Hematopoietic multipotent progenitor cell treated with erythropoietin and hydrocortisone succinate and interleukin-3 and kit ligand, for 6 days (in vitro differentiated cells): ENCODE measurements around the gene PRLH.

Experiments
- DNase-seq: peaks from one replicate; pipeline ENCODE4 v3.0.0-alpha.2; 2015

Gene PRLH, protein sequence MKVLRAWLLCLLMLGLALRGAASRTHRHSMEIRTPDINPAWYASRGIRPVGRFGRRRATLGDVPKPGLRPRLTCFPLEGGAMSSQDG

DNA sequence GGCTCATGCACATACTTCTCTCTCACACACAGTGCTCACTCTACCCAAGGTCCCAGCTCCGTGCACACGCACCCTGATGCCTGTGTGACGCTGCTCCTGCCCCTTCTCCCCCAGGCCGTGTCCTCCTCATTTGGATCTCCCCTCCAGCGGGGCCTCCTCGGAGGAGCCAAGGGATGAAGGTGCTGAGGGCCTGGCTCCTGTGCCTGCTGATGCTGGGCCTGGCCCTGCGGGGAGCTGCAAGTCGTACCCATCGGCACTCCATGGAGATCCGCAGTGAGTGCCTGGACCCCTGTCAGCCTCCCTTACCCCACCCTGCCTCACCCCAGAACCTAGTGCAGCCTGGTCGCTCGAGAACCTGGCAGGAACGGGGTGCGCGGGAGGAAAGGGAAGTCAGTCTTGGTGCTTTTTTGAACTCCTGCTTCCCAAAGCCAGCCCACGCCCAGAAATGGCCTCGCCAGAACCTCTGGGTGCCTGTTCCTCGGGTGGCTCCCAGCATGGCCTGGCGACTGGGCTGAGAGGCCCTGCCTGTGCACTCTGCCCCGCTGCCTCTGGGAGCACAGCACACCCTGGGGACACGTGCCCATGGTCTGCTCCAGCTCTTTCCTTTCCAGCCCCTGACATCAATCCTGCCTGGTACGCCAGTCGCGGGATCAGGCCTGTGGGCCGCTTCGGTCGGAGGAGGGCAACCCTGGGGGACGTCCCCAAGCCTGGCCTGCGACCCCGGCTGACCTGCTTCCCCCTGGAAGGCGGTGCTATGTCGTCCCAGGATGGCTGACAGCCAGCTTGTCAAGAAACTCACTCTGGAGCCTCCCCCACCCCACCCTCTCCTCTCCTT is at the start of gene PRLH:
Gene PRLH, plus strand, starts transcription at position 174 of the 835 bp plus-strand sequence. Its CDS starts 0 bp downstream, at position 174.
- DNase-seq: no peak

DNA sequence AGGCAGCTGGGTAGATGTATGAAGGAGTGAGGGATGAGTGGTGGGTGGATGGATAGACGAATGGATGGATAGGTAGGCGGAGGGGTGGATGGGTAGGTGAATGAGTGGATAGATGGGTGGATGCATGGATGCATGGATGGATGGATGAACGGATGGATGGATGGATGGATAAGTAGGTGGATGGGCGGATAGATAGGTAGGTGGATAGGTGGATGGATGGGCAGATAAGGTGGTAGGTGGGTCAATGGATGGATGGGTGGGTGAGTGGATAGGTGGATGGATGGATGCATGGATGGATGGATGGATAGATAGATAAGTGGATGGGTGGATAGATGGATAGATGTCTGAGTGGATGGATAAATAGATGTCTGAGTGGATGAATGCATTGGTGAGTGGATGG is 49.2 kb upstream of the PRLH start:
- no peak for DNase-seq

DNA sequence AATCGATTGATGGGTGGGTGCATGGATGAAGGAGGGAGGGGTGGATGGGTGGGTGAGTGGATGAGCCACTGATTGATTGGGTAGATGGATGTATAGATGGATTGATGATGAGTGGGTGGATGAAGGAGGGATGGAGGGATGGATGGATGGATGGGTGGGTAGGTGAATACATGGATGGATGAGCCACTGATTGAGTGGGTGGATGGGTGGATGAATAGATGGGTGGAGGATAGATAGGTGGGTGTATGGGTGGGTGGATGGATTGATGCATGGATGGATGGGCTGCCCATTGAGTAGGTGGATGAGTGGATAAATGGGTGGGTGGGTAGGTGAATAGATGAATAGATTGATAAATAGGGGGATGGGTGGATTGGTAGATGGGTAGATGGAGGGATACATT is 48.4 kb upstream of the PRLH start:
- no peak for DNase-seq

DNA sequence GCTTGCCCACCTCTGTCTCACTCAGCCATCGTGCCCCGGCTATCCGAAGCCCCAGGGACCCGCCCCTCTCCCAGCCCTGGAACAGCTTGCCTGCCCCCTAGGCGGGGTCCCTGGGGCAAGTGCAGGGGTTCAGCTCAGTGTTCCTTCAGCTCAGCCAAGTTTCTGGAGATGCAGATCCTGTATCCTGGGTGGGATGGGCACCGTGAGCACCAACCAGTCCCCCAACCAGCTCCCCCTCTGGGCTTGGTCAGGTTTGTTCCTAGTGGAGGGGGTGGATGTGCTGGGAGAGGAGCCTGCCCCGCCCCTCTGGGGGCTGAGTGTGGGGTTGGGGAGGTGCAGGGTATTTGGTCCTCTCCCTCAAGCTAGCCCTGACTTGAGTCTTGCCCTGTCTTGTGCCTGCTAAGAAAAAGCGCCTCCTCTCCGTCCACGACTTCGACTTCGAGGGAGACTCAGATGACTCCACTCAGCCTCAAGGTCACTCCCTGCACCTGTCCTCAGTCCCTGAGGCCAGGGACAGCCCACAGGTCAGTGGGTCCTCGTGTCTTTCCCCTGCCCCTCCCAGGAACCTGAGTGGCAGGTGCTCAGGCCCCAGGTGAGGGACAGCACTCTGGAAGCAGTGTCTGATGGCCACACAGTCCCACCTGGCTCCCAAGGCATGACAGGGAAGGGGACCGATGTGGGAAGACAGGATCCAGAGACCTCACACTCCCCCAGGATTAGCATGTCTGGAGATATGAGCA is 46.7 kb upstream of the PRLH start:
- DNase-seq: no peak

DNA sequence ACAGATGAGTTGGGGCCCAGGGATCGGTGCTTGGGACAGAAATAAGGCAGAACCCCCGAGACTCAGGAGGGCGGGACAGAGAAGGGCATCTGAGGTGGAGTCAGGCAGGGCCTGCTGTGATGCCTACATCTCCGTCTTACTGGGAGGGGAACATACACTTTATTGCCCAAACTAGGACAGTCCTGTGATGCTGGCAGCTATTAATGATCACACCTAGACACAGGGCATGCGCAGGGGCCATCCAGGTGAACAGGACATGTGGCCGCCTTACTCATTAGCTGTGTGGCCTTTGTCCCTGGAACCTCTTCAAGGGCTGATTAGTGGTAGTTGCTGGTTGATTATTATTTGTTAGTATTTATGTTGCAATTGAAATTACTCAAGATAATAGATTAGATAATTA is 46.1 kb upstream of the PRLH start:
- no peak for DNase-seq

DNA sequence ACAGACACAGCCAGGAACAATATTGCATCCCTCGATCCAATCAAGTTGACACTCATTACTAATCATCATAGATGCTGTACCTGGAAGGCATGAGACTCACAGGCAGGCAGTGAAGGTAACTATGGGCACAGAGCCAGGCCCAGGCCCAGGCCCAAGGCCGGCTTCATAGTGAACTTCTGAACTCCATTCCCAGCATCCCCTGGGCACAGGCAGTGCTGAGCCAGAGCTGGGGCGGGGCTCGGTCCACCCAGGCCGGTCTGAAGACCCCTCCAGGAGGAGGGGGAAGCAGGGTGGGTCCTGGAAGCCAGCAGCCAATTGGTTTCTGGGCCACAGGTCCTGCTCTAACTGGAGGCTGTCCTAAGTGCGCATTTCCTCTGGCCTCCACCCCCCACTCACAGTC is 41.7 kb upstream of the PRLH start:
- no peak for DNase-seq

DNA sequence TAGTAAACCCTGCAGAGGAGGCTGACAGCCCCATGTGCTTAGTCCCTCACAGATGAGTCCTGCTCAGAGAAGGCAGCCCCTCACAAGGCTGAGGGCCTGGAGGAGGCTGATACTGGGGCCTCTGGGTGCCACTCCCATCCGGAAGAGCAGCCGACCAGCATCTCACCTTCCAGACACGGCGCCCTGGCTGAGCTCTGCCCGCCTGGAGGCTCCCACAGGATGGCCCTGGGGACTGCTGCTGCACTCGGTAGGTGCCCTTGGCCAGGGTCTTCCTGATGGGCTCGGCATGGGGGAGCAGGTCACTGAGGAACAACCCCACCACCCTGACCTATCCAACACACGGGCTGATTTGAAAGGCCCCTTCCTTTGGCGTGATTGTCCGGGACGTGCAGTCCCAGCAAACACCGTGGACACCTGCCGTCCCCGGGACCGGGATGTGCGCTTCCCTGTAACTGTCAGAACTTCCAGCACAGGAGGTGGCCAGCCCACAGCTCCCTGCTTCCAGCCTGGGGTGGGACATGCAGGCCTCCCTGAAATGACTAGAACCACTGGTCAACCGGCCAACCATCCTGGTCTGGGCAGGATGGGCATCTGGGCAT is 40.7 kb upstream of the PRLH start:
- no peak for DNase-seq

DNA sequence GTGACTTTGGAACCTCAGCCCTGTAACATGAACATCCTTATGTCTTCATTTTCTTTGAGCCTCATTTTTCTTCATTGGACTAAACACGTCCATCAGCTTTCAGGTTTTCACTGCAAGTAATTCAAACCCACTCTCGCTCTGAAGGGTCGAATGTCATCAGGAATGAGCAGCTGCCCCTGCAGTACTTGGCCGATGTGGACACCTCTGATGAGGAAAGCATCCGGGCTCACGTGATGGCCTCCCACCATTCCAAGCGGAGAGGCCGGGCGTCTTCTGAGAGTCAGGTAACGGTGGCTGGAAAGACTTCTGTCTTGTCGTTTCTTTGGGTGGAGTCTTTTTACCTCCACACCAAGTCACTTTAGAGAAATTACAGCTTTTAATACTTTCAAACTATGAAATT is 39.1 kb upstream of the PRLH start:
- DNase-seq: no peak

DNA sequence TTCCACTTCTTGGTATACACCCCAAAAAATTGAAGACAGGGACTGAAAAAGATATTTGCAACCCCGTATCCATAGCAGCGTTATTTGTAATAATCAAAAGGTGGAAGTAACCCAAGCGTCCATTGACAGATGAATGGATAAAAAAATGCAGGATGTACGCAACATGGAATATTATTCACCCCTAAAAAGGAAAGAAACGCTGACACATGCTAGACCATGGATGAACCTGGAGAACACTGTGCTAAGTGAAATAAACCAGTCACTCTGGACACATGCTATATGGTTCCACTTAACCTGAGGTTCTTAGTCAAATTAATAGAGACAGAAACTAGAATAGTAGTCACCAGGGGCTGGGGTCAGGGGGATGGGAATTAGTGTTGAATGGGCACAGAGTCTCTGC is 38.6 kb upstream of the PRLH start:
- no peak for DNase-seq

DNA sequence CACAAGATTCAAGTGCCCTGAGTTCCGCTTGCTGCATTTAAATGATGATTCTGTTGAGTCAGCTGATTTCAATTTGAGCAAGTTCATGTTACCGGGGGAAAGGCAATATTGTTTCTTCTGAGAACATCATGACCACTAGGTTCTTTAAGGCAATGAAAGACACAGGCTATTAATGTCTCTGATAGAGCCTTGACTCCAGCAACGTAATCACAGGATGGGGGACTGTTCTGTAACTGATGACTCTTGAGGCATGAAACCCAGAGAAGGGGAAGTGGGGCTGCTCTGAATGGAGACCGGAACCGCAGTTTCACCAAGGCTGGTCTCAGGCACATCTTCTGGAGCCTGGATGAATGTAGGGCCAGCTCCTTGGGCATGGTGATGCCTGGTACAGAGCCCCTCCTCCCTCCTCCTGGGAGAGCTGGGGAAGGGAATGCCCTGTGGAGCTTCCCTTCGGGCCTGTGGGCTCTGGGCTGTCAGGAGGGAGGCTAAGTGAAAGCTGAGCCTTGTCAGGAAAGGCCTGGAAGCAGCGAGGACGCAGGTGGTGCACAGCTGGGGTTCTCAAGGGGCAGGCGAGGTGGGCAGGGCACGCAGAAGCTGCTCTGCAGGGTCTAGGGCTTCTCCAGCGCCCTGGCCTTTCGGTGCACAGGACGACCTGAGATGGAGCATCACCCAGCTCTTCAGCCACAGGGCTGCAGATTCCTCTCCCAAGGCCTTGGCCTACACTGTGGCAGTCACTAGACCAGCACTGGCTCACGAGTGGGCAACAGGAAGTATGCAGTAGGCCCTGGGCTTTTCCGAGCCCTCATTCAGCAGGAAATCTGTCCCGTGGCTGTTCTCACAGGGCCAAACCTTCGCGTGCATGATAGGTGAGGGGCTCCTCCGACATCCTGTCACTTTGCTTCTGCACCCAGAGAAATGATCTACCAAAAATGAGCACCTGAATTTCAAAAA is 36.6 kb upstream of the PRLH start:
- no peak for DNase-seq

DNA sequence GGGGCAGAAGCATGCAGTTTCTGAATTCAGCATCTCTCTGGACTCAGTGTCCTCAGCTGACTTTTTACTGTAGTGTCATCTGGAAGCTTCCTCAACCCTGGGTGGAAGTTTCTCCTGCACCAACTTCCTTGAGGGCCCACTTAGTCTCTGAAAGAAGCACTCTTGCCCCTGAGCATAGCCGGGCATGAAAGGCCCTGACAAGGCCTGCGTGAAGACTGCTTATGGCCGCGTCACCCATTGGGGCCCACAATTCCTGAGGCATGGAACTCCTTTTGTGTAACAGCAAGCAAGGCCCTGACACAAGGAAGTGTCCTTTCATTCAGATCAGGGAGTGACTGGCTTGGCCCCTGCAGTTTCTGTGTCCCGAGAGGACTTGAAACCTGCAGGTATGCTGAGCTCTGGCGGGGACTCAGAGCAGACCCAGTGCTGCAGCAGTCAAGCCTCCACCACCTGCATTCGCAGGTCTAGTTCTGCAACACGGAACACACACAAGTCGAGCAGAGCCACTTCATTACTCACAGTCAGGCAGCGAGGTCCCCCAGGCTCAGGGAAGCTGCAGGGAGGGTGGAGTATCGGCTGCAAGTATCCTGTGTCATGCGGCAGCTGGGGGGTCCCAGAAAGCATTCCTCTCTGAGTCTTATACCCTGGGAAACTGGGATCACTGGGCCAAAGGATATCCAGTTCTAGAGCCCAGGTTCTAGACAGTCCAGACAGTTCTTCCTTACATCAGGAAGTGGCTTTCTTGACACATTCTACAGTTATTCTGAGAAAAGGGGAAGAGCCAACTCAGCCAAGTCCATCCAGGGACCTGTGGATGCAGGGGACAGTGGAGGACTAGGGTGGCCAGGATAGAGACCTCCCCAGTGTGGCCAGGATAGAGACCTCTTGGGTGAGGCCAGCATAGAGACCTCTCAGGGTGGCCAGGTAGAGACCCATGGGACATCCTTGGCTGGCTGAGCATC is 35.6 kb upstream of the PRLH start:
- DNase-seq: no peak

DNA sequence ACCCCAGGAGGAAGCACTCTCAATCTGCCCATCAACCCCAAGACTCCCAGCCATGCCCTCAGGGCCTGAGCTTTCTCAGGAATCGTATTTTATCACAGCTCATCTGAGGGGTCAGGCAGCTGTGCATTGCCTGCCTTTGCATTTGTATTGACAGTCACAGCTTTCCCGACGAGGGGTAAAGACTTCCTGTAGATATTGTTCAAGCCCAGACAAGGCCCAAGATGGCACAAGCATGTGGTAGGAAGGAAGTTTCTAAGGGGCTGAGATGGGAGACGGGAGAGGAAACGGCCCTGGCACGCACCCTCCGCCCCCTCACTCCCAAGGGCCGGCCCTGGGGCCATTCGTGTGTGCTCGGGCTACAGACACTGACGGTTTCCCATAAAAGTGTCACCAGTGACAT is 34.2 kb upstream of the PRLH start:
- no peak for DNase-seq

DNA sequence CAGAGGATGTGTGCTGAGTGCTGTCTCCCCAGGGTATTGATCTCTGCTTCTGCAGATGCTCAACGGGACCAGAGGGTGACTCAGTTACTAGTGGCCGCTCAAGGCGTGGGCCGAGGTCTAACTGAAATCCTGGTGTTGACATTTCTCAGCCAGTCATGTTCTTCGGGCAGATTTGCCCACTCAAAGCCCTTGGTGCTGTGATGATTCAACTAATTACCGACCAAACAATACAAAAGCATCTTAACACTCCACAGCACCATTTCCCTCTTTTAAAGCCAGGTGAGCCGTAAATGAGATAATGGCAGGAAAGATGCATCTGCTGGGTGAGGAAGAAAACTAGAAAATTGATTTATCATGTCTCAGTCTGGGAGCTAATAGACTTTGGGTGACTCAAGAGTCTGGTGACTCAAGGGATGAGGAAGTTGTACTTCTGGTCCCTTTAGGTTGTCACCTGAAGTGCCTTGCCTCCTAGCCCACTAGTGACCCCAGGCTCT is 32.7 kb upstream of the PRLH start:
- no peak for DNase-seq

DNA sequence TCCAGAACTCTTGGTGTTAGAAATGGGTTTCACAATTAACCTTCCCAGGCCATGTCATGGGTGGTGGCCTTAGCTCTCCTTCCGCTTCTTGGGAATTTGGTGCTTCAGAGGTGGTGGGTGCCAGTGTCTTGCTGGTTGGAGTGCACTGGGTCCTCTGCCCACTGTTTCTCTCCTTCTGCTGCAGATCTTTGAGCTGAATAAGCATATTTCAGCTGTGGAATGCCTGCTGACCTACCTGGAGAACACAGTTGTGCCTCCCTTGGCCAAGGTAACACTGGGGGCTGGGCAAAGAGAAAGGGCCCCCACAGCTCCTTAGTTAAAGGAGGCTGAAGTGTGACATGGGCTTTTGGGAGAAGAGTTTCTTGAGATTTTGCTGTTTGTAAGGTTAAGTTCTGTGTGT is 32.0 kb upstream of the PRLH start:
- DNase-seq: no peak

DNA sequence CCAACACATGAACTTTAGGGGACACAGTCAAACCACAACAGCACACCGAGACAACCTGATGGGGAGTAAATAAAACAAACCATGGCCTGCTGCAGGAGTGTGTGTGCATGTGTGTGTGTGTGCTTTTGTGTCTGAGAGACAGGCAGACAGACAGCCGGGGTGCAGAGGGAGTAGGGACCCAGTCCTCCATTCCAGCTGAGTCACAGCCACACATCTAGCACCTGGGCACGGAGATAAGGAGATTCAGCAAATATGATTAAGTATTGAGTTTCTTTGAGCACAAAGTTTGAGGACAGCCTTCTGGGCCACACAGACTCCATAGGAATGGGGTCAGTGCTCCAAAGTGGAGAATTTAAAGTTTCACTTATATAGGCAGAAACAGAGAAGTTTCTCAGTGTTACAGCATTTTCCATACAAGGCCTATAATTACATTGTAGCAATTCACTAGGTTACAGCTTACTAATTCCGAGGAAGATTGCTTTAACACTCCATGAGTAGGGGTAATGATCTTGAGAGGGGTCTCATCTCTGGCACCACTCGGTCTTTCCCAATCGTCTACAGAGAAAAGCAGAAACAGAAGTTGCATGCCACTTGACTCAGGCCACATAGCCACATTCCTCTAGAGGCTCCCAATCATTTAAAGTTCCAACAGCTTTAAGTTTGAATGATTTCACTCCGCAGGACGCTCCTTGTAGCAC is 30.8 kb upstream of the PRLH start:
- peak; percentile 61 for DNase-seq

DNA sequence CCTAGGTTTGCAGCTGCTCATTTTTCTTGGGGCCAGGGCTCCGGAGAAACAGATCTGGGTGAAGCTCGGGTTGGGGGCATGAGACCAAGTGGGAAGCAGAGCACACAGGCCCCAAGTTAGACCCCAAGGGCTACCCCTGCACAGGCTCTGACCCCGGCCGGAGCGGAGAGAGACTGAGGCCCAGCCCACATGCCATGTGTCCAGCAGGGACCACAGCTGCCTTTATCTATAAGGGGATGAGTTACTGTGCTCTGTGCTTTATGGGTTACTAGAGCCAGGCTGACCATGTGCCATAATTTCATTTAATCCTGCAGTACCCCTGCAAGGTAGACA is 30.3 kb upstream of the PRLH start:
- no peak for DNase-seq

DNA sequence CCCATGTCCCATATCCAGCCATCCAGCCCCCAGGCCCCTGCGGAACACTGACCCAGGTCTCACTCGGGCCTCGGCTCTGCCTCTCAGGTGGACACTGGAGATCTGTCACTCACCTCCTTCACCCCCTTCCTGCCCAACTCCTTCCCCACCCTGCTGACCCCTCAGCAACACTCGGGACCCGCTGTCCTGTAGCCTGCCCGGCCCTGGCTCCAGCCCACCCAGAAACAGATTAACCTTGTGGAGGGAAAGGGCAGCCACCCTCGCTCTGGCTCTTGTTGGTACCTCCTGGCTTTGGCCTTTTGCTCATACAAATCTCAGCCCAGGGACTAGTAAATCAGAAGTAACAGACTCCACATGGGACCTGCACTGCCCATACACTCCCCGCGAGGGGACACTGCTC is 29.8 kb upstream of the PRLH start:
- no peak for DNase-seq

DNA sequence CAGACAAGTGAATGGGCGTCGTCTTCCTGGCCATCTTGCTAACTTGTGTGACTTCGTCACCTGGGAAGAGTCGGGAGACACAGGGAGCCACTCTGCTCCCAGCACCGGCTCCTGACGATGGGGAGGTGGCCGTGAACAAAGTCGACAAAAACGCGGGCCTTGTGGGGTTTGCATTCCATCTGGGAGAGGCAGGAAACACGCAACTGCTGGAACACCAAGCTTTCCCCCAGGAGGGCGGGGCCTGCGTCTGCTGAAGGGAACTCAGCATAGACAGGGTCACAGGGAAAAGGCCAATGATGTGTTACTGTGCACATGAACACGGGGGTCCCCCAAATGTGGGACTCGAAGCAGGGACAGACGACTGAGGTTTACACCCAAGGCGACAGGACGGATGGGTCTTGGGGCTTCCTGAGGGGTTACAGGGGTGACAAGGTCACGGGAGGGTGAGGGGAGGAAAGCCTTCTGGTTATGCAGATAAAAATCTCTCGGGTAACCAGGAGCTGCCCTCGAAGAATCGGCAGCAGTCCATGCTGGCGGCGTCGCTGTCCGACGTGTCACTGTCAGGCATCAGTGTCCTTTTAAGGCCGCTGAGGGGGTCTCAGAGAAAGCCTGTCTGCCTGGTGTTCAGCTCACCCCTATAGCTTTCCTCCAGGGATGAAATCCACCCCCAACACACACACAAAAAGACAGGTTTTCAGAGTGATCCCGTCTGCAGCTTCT is 28.2 kb upstream of the PRLH start:
- no peak for DNase-seq

DNA sequence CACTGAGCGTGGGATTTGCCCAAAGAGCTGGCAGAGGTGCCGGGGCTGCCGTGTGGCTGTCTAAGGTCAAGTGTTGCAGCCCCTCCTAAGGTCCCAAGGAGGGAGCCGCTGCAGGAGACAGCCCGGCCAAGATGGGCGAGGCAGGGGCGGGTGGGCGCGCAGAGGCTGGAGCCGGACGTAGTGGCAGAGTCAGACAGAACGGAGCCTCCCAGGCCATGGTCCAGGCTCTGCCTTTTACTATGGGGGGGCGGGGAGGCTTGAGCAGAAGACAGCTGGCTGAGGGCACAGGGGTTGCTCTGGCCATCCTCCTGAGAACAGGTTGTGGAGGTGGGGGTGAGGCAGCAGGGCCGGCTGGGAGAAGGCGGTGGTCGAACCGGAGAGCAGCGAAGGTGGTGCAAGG is 27.5 kb upstream of the PRLH start:
- no peak for DNase-seq

DNA sequence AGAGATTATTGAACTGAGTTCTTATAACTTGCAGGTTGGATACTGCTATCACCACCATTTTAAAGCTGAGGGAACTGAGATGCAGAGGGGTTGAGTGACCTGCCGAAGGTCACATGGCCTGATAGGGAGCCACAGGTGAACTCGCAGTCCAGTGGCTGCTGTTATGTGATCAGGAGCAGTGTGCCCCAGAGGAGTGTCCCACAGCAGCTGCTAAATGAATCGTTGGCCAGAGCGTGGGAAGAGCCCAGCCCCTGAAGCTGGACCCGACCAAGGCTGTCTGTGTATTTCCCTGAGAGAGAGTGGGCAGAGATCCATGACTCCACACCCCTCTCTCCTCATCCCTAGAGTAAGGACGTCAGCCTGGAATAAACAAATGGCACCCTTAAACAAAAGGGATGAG is 26.7 kb upstream of the PRLH start:
- DNase-seq: no peak
